Suprapubic skin (tissue), 3 donors: Measurements from ENCODE around the gene ERVV-1.

ENCODE experiments used
- CTCF ChIP-seq, 2 donors: fragments of 200-600 bp in 1 of 2; fragments of 450-650 bp in 1 of 2; sonication (generic) in 1 of 2; IDR thresholded peaks; one replicate each; pipeline ENCODE4 v1.5.1; 2016 to 2019; ENCODE audit warnings: antibody characterized with exemption in 2 of 2, mild to moderate bottlenecking in 1 of 2, moderate library complexity in 1 of 2
- EP300 ChIP-seq: sonication (generic); formaldehyde crosslinking; IDR thresholded peaks from one replicate; pipeline ENCODE4 v1.6.1; 2017; ENCODE audit warnings: antibody characterized with exemption

GRCh38 chr19:52995711-52996110 is 18.0 kb upstream of the ERVV-1 start:
- TF ChIP-seq CTCF (IDR thresholded peaks at IDR 0.05) (no peak), EP300 (no peak)
